22Rv1 (cell line): ENCODE results near the gene MORF4L1.
"Not testable (repeated sequence)": the region's sequence is repeated elsewhere in the genome, so short reads cannot be mapped to it uniquely, and the experiment has no call there.

Experiments used
- H3K27ac ChIP-seq: fragments of 450-650 bp; 2 replicates; pipeline ENCODE4 v1.5.1; 2017
- ZFX ChIP-seq: fragments of 450-650 bp; IDR thresholded peaks from 2 replicates; pipeline ENCODE4 v1.6.1; 2017; ENCODE audit warnings: antibody characterized with exemption, borderline replicate concordance
- TF ChIP-seq, protein P1 (sequence below): fragments of 450-650 bp; IDR thresholded peaks from 2 replicates; pipeline ENCODE4 v1.5.1; 2017; ENCODE audit warnings: mild to moderate bottlenecking

The MORF4L1 gene

DNA sequence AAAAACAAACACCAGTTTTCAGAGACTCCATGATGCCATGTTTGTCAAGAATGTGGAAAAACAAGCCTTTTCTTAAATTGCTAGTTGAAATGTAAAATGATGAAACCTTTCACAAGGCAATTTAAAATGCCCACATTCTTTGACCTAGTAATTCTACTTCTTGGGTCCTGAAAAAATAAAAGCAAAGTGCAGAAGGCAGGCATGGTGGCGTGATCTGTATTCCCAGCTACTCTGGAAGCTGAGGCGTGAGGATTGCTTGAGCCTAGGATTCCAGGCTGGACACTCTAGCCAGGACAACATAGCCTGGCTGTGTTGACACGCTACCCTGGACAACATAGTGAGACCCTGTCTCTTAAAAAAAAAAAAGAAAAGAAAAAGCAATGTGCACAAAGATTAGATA, 4.3 kb upstream of the MORF4L1 start:
- TF ChIP-seq, protein P1, sequence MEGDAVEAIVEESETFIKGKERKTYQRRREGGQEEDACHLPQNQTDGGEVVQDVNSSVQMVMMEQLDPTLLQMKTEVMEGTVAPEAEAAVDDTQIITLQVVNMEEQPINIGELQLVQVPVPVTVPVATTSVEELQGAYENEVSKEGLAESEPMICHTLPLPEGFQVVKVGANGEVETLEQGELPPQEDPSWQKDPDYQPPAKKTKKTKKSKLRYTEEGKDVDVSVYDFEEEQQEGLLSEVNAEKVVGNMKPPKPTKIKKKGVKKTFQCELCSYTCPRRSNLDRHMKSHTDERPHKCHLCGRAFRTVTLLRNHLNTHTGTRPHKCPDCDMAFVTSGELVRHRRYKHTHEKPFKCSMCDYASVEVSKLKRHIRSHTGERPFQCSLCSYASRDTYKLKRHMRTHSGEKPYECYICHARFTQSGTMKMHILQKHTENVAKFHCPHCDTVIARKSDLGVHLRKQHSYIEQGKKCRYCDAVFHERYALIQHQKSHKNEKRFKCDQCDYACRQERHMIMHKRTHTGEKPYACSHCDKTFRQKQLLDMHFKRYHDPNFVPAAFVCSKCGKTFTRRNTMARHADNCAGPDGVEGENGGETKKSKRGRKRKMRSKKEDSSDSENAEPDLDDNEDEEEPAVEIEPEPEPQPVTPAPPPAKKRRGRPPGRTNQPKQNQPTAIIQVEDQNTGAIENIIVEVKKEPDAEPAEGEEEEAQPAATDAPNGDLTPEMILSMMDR: no peak
- TF ChIP-seq ZFX: no peak
- H3K27ac ChIP-seq: no peak overlapping the region

DNA sequence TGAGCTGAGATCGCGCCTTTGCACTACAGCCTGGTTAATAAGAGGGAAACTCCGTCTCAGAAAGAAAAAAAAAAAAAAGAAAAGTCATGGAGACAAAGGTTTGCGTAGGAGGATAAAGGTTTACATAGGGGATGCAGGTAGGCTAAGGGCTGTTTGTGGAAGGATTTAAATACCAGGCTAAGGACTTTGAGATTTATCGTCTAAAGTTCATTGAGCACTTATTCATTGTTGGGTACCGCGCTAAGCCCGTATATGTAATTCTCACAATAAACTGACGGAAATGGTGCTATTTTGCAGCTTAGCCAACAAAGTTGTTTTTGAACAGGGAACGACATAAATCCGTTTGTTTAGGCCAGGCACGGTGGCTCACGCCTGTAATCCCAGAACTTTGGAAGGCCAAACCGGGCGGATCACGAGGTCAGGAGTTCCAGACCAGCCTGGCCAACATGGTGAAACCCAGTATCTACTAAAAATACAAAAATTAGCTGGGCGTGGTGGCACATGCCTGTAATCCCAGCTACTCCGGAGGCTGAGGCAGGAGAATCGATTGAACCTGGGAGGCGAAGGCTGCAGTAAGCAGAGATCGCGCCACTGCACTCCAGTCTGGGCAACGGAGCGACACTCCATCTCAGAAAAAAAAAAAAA, 1.1 kb upstream of the MORF4L1 start:
- not testable (repeated sequence) for H3K27ac ChIP-seq

DNA sequence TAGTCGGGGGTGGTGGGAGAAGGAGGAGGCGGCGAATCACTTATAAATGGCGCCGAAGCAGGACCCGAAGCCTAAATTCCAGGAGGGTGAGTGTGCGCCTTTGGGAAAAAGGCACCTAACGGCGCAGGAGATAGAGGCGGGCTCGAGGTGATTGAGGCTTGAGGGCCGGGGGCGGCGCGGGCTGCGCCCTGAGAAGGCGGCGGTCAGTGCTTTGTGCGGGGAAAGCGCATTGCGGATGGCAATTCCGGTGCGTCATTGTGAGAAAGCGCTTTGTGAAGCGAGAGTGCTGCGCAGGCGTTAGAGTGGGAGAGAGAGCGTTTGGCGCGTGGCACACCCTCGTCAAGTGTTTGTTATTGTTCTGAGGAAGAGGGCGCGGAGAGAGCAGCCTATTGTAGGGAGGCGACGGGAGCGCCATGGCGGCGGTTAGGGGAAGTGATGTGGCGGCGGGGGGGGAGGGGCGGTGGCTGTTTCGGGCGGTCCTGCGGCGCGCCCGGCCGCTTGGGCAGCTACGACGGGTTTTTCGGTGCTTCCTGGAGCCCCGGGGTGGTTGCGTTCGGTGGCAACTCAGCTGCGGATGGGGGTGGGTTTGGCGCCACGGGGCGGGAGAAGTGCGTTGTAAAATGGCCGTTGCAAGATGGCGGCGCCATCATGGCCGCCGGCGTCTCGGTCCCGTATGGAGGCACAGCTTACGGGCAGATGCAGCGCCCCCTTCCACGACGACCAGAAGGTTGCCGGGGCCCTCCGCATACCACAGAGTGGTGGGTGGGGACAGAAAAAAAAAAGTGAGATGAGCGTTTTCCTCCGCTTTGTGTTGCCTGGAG, 492 bp downstream of the MORF4L1 start:
- TF ChIP-seq, protein P1: peak; percentile 56
- TF ChIP-seq ZFX: no peak
- H3K27ac ChIP-seq: peak overlapping the region; percentile 98

DNA sequence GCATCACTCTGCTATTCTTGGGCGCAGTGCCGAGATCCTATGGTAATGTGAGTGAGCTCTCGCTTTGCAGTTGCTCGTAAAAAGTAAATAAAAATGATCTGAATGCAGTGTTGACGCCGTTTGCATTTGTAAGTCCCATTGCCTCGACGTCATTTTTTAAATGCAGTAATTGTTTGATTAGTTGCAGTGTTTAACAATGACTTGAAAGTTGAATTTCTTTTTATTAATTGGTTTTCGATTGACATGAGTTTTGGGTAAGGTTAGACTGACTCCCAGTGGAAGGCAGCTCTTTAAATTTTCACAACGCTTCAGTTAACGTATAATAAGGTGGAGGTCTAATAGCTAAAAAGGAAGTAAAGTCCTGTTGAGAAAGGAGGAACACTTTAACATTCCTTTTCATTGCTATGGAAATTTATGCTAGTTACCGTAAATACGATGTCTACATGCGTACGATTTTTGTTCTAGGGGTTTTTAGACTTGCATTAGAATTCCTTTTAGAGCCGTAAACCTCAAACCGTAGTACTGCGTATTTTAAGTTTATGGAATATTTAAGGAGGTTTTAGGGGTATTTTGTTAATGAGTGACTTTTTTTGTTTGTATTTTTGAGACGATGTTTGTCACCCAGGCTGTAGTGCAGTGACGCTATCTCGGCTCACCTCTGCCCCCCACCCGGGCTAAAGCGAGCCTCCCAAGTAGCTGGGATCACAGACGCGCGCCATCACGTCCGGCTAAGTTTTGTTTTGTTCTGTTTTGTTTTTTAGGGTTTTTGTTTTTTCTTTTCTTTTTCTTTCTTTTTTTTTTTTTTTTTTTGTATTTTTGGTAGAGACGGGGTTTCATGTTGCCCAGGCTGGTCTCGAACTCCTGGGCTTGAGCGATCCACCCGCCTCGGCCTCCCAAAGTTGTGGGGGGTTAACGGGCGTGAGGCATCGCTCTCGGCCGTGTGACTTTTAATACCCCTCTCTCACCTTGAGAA, 1.4 kb downstream of the MORF4L1 start:
- TF ChIP-seq ZFX: no peak
- TF ChIP-seq, protein P1: peak; percentile 34; the same call in 1 of the 2 replicates
- H3K27ac ChIP-seq: peak overlapping the region; percentile 98

DNA sequence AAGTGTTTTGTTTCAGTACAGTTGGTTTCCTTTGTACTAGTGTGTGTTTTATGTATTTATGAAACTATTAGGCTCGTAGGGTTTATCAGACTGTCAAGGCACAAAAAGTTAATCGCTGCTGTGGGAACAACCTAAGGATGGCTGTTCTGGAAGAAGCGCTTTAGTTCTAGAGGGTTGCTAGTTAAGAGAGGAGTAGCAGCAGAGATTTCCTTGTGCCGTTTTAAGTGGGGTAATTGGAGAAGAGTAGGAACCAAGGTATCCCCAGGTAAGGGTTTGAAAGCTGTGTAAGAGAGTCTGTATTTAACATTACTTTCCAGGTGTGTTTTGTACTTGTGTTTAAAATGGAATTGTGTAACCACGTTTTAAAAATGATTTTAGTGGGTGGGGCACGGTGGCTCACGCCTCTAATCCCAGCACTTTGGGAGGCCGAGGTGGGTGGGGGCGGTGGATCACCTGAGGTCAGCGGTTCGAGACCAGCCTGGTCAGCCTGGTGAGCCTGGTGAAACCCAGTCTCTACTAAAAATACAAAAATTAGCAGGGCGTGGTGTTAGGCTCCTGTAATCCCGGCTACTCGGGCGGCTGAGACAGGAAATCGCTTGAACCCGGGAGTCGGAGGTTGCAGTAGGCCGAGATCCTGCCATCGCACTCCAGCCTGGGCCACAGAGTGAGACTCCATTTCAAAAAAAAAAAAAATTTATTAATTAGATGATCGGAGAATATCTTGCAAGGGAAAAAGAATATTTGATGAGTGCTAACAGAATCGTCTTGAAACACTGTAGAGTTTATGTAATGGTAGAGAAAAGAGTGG, 2.6 kb downstream of the MORF4L1 start:
- no peak overlapping the region for H3K27ac ChIP-seq
- no peak for TF ChIP-seq ZFX
- TF ChIP-seq, protein P1: no peak

DNA sequence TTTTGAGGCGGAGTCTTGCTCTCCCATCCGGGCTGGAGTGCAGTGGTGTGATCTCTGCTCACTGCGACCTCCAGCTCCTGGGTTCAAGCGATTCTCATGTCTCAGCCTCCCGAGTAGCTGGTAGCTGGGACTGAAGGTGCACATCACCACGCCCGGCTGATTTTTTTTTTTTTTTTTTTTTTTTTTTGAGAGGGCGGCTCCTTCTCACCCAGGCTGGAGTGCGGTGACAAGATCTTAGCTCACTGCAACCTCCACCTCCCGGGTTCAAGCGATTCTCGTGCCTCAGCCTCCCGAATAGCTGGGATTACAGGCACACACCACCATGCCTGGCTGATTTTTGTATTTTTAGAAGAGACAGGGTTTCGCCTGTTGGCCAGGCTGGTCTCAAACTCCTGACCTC, 4.3 kb downstream of the MORF4L1 start:
- H3K27ac ChIP-seq: not testable (repeated sequence)

DNA sequence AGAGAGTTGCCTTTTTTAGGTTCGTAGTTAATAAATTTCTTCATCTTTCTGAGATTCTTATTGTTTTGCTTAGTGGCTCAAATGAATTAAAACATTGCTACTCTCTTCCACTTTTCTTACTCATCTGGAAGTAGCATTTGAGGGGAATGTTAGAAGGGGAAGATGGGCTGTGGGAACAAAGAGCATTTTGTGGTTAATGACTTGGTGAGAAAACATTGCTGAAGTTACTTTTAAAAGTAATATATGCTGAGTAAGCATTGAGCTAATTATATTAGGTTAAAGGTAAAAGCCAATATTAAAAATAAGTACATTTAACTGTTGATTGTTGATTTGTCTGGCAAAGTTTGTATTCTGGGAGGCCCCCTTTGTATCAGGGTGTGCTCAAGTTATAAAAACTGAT, 5.7 kb downstream of the MORF4L1 start:
- TF ChIP-seq ZFX: no peak
- TF ChIP-seq, protein P1: no peak
- H3K27ac ChIP-seq: no peak overlapping the region
